GM19395 (cell line): ENCODE measurements around the gene DOC2A.

ENCODE experiments used
- ATAC-seq: cut with Tn5 transposase; IDR thresholded peaks from one replicate; pipeline ENCODE4 v1.9.1; 2021; ENCODE audit warnings: mild to moderate bottlenecking, moderate library complexity; ENCODE audit not compliant: unreplicated experiment

The DOC2A gene

GRCh38 chr16:30005341-30006094 lies 5.3 kb downstream of the DOC2A start:
- no peak for ATAC-seq

- ATAC-seq: no peak
Measured at GRCh38 chr16:30004811-30005242, 6.0 kb downstream of the DOC2A start.

GRCh38 chr16:30004424-30004776 lies 6.4 kb downstream of the DOC2A start:
- ATAC-seq: no peak

- ATAC-seq: no peak
Measured at GRCh38 chr16:30003670-30004423, 7.0 kb downstream of the DOC2A start.

- no peak for ATAC-seq
Measured at GRCh38 chr16:30002614-30003346, 8.0 kb downstream of the DOC2A start.

GRCh38 chr16:30000735-30001631 lies 9.8 kb downstream of the DOC2A start:
- no peak for ATAC-seq

GRCh38 chr16:29999605-30000004 lies 11.2 kb downstream of the DOC2A start:
- no peak for ATAC-seq

GRCh38 chr16:29996766-29997250 lies 14.0 kb downstream of the DOC2A start:
- ATAC-seq: no peak

GRCh38 chr16:29995911-29996765 lies 14.7 kb downstream of the DOC2A start, which contains the start of gene INO80E:
Gene INO80E (plus strand): TSS chr16:29996241. CDS start chr16:29996311, 70 bp downstream.
- peak; percentile 78 for ATAC-seq

GRCh38 chr16:29995324-29995910 lies 15.4 kb downstream of the DOC2A start, which contains the start of gene HIRIP3:
Gene HIRIP3 (minus strand): TSS chr16:29995617. CDS start chr16:29995605, 12 bp downstream.
- peak; percentile 60 for ATAC-seq

GRCh38 chr16:29994600-29995323 lies 16.1 kb downstream of the DOC2A start:
- ATAC-seq: peak; percentile 41

GRCh38 chr16:29993903-29994599 lies 16.8 kb downstream of the DOC2A start:
- ATAC-seq: no peak

- ATAC-seq: no peak
Measured at GRCh38 chr16:29993191-29993902, 17.5 kb downstream of the DOC2A start.

GRCh38 chr16:29992344-29992967 lies 18.4 kb downstream of the DOC2A start:
- no peak for ATAC-seq

- no peak for ATAC-seq
Measured at GRCh38 chr16:29991571-29991904, 19.3 kb downstream of the DOC2A start.

- ATAC-seq: no peak
Measured at GRCh38 chr16:29990883-29991570, 19.8 kb downstream of the DOC2A start.
